ENCODE results near the gene BRD9.
A peak's percentile ranks its signal among the peaks of the same experiment; 100 is the strongest.

BRD9 gene

DNA sequence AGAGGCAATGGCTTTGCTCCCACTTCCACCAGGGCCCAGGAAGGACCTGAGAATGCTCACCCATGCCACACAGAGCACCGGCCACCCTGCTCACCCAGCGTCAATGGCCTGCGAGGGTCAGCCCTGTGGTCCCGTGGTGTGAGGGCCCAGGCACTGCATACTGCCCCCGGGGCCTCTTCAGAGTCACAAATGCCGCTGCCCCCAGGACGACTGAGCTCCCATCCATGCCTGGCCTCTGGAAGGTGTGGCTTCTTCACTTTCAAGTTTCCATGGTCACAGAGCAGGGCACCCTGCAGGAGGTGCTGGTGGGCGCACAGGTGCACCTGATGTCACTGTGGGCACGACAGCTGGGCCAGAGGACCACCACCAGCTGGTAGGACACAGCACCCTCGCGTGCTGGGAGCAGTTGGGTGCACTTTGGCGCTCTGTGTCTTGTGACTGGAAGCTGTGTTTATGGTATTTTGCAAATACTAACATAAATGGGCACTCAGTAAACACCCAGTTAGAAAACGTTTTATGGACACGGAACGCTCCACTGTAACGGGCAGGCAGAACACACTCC, 29.3 kb downstream of the BRD9 start:
- peaks cover 3% of the 10 kb centered on the region; the same call in 1 of the 2 replicates for H3K4me1 ChIP-seq
- no peaks in the 10 kb centered on the region for H3K9me3 ChIP-seq
- H3K36me3 ChIP-seq = peaks cover 56% of the 10 kb centered on the region
- no peak overlapping the region for H3K4me3 ChIP-seq (ENCODE audit: low read depth, low read length)
- TF ChIP-seq, protein P1, sequence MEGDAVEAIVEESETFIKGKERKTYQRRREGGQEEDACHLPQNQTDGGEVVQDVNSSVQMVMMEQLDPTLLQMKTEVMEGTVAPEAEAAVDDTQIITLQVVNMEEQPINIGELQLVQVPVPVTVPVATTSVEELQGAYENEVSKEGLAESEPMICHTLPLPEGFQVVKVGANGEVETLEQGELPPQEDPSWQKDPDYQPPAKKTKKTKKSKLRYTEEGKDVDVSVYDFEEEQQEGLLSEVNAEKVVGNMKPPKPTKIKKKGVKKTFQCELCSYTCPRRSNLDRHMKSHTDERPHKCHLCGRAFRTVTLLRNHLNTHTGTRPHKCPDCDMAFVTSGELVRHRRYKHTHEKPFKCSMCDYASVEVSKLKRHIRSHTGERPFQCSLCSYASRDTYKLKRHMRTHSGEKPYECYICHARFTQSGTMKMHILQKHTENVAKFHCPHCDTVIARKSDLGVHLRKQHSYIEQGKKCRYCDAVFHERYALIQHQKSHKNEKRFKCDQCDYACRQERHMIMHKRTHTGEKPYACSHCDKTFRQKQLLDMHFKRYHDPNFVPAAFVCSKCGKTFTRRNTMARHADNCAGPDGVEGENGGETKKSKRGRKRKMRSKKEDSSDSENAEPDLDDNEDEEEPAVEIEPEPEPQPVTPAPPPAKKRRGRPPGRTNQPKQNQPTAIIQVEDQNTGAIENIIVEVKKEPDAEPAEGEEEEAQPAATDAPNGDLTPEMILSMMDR (IDR thresholded peaks at IDR 0.05; ENCODE audit: low read depth, low read length) = 0 out of 2 replicates have a peak, but pooled peaks have one; percentile 10
- no peak for DNase-seq
- no peaks in the 10 kb centered on the region for H3K27me3 ChIP-seq

GRCh38 chr5:862367-863243, 30.0 kb downstream of the BRD9 start:
- peaks cover 48% of the 10 kb centered on the region for H3K36me3 ChIP-seq
- peaks cover 3% of the 10 kb centered on the region; the same call in 1 of the 2 replicates for H3K4me1 ChIP-seq
- H3K4me3 ChIP-seq (ENCODE audit: low read depth, low read length) = no peak overlapping the region
- DNase-seq = peak; percentile 81
- TF ChIP-seq, protein P1 (IDR thresholded peaks at IDR 0.05; ENCODE audit: low read depth, low read length) = no peak
- H3K27me3 ChIP-seq = no peaks in the 10 kb centered on the region
- H3K9me3 ChIP-seq = no peaks in the 10 kb centered on the region

GRCh38 chr5:861442-862366, 30.9 kb downstream of the BRD9 start:
- no peaks in the 10 kb centered on the region for H3K27me3 ChIP-seq
- H3K36me3 ChIP-seq = peaks cover 40% of the 10 kb centered on the region
- no peak for DNase-seq
- H3K4me3 ChIP-seq (ENCODE audit: low read depth, low read length) = no peak overlapping the region
- H3K4me1 ChIP-seq = peaks cover 8% of the 10 kb centered on the region; the same call in 1 of the 2 replicates
- no peaks in the 10 kb centered on the region for H3K9me3 ChIP-seq
- TF ChIP-seq, protein P1 (IDR thresholded peaks at IDR 0.05; ENCODE audit: low read depth, low read length) = no peak

DNA sequence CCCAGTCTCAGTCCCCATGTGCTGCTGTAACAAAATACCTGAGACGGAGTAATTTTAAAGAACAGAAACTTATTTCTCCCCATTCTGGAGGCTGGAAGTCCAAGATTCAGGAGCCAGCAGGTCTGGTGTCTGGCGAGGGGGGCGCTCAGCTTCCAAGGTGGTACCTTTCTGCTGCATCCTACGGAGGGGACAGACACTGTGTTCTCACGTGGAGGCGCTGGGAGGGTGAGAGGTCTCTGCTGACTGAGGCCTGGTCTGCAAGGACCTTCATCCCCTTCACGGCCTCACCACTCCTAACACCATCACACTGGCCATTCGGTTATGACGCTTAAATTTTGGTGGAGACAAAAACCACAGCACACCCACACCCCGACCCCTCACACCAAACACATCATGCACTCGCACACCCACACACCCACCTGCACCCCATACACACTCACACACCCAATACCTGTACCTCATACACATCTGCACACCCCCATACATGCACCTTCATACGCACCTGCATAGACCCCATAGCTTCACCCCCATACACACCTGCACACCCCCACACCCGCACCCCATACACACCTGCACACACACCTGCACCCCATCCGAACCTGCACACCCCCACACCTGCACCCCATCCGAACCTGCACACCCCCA, 32.0 kb downstream of the BRD9 start:
- H3K27me3 ChIP-seq = no peaks in the 10 kb centered on the region
- no peaks in the 10 kb centered on the region for H3K9me3 ChIP-seq
- H3K4me1 ChIP-seq = peaks cover 8% of the 10 kb centered on the region; the same call in 1 of the 2 replicates
- DNase-seq = no peak
- TF ChIP-seq, protein P1 (IDR thresholded peaks at IDR 0.05; ENCODE audit: low read depth, low read length) = no peak
- peaks cover 34% of the 10 kb centered on the region for H3K36me3 ChIP-seq
- no peak overlapping the region for H3K4me3 ChIP-seq (ENCODE audit: low read depth, low read length)

- Histone ChIP-seq H3K4me3 (ENCODE audit: low read depth, low read length) (no peak overlapping the region), H3K9me3 (no peaks in the 10 kb centered on the region), H3K4me1 (peaks cover 8% of the 10 kb centered on the region; the same call in 1 of the 2 replicates), H3K27me3 (no peaks in the 10 kb centered on the region), H3K36me3 (peaks cover 26% of the 10 kb centered on the region)
- TF ChIP-seq, protein P1 (IDR thresholded peaks at IDR 0.05; ENCODE audit: low read depth, low read length) = no peak
- DNase-seq = no peak
These were observed 32.8 kb downstream of the BRD9 start for GRCh38 chr5:859798-860296.

All from BE2C (cell line).